ENCODE measurements around the gene CASTOR1.

DNA sequence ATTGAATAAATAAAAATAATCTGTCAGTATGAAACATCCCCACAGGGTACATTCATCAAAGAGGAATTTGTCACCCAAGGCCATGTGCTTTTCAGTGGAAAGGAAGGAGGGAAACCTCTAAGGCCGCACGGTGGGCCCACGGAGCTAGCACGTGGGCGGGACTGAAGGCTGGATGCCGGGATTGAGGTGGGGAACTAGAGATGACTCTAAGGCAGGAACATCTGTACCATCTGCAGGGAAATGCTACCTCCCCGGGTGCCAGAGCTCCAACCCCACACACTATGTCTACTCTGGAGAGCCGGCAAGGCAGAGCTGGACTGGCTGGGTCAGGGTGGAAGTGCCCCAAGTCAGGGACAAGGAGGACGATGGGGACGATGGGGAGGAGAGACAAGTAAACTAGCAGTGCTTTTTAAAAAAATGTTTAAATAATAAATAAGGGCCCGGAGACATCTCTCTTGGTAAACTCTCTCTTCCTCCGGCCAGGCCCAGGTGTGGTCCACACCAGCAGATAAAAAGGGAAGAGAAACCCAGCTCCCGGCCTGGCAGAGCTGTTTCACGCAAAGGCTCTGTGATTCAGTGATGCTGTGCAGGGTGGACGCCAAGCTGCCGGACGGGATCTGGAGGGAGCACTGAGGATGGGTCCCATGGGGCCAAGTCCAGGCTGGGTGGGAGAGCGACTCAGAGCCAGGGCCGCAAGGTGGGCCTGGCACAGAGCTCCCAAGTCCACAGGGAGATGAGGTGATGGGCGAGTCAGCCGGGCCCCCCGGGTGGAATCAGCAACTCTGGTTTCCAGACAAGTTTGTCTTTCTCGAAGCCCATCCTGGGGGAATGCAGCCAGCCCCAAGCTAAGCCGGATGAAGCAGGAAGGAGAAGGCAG, 48.5 kb downstream of the CASTOR1 start:
- TF ChIP-seq, protein P1, sequence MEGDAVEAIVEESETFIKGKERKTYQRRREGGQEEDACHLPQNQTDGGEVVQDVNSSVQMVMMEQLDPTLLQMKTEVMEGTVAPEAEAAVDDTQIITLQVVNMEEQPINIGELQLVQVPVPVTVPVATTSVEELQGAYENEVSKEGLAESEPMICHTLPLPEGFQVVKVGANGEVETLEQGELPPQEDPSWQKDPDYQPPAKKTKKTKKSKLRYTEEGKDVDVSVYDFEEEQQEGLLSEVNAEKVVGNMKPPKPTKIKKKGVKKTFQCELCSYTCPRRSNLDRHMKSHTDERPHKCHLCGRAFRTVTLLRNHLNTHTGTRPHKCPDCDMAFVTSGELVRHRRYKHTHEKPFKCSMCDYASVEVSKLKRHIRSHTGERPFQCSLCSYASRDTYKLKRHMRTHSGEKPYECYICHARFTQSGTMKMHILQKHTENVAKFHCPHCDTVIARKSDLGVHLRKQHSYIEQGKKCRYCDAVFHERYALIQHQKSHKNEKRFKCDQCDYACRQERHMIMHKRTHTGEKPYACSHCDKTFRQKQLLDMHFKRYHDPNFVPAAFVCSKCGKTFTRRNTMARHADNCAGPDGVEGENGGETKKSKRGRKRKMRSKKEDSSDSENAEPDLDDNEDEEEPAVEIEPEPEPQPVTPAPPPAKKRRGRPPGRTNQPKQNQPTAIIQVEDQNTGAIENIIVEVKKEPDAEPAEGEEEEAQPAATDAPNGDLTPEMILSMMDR (IDR thresholded peaks at IDR 0.05; ENCODE audit: low read depth, low read length), result no peak
- TF ChIP-seq EZH2phosphoT487 (IDR thresholded peaks at IDR 0.05; ENCODE audit: low read depth), result no peak
